ENCODE data around the gene RAB35. TPM values are rescaled to one million over a fixed set of nuclear protein-coding genes. Genes with fewer than 3 reads are reported as not detected.

RAB35 gene
- total and polyA plus RNA-seq, 9 of the 15 experiments (the other 6 are each of a cell fraction or from before 2014, with no cell fraction given), result 0.65 to 76.3 (median 38.9) TPM

DNA sequence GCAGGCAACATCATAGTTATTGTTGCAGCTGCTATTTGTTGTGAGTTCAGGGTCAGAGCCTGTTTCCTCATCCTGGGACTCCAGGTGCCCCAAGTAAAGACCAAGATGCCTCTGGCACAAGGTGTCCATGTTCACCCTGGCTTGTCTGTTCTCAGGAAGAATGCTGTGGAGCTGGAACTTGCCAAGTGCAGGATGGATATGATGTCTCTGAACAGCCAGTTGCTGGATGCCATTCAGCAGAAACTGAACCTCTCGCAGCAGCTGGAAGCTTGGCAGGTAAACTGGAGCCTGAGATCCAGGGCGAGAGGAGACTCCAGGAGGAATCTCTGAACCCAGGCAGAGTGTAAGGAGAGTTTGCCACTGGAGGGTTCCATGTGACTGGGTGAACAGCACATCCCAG, 26.8 kb downstream of the RAB35 start (continued):
- TF ChIP-seq, protein P1, sequence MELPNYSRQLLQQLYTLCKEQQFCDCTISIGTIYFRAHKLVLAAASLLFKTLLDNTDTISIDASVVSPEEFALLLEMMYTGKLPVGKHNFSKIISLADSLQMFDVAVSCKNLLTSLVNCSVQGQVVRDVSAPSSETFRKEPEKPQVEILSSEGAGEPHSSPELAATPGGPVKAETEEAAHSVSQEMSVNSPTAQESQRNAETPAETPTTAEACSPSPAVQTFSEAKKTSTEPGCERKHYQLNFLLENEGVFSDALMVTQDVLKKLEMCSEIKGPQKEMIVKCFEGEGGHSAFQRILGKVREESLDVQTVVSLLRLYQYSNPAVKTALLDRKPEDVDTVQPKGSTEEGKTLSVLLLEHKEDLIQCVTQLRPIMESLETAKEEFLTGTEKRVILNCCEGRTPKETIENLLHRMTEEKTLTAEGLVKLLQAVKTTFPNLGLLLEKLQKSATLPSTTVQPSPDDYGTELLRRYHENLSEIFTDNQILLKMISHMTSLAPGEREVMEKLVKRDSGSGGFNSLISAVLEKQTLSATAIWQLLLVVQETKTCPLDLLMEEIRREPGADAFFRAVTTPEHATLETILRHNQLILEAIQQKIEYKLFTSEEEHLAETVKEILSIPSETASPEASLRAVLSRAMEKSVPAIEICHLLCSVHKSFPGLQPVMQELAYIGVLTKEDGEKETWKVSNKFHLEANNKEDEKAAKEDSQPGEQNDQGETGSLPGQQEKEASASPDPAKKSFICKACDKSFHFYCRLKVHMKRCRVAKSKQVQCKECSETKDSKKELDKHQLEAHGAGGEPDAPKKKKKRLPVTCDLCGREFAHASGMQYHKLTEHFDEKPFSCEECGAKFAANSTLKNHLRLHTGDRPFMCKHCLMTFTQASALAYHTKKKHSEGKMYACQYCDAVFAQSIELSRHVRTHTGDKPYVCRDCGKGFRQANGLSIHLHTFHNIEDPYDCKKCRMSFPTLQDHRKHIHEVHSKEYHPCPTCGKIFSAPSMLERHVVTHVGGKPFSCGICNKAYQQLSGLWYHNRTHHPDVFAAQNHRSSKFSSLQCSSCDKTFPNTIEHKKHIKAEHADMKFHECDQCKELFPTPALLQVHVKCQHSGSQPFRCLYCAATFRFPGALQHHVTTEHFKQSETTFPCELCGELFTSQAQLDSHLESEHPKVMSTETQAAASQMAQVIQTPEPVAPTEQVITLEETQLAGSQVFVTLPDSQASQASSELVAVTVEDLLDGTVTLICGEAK (IDR thresholded peaks at IDR 0.05), result no peak
- TF ChIP-seq, protein P1 (CRISPR knock-in tag; IDR thresholded peaks at IDR 0.05), result no peak
- TF ChIP-seq HDAC2 (IDR thresholded peaks at IDR 0.05) (no peak), ZNF766 (CRISPR knock-in tag; conservative IDR thresholded peaks at IDR 0.05) (no peak), TFAM (CRISPR knock-in tag; conservative IDR thresholded peaks at IDR 0.05) (no peak), KLF13 (tag; IDR thresholded peaks at IDR 0.05; ENCODE audit: borderline replicate concordance, low read depth) (no peak), ZBTB1 (CRISPR knock-in tag; IDR thresholded peaks at IDR 0.05; ENCODE audit: borderline replicate concordance, low read depth) (no peak), ZNF282 (CRISPR knock-in tag; IDR thresholded peaks at IDR 0.05) (no peak), POLR2B (IDR thresholded peaks at IDR 0.05; ENCODE audit: low read depth, partially characterized antibody) (no peak), ZNF232 (CRISPR knock-in tag; IDR thresholded peaks at IDR 0.05) (no peak), ARNT (IDR thresholded peaks at IDR 0.05) (no peak), ZNF224 (CRISPR knock-in tag; IDR thresholded peaks at IDR 0.05) (no peak), NFATC3 (IDR thresholded peaks at IDR 0.05) (no peak), EP300 (IDR thresholded peaks at IDR 0.05; ENCODE audit: low read length) (no peak)
- TF ChIP-seq, protein P2, sequence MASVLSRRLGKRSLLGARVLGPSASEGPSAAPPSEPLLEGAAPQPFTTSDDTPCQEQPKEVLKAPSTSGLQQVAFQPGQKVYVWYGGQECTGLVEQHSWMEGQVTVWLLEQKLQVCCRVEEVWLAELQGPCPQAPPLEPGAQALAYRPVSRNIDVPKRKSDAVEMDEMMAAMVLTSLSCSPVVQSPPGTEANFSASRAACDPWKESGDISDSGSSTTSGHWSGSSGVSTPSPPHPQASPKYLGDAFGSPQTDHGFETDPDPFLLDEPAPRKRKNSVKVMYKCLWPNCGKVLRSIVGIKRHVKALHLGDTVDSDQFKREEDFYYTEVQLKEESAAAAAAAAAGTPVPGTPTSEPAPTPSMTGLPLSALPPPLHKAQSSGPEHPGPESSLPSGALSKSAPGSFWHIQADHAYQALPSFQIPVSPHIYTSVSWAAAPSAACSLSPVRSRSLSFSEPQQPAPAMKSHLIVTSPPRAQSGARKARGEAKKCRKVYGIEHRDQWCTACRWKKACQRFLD (CRISPR knock-in tag; IDR thresholded peaks at IDR 0.05), result no peak
